IPS-20b (cell line): Measurements from ENCODE around the gene AMOTL1.
"Not testable (repeated sequence)": the region's sequence is repeated elsewhere in the genome, so short reads cannot be mapped to it uniquely, and the experiment has no call there.

ENCODE experiments used
- H3K27ac ChIP-seq: one replicate; pipeline ENCODE4 v1.5.1; 2013; ENCODE audit warnings: low read length
- H3K27me3 ChIP-seq: 2 replicates; pipeline ENCODE4 v1.6.1; 2013; ENCODE audit warnings: mild to moderate bottlenecking, low read length, inconsistent platforms; ENCODE audit not compliant: insufficient read depth
- H3K36me3 ChIP-seq: 2 replicates; pipeline ENCODE4 v1.6.1; 2013; ENCODE audit warnings: low read depth, mild to moderate bottlenecking, inconsistent platforms, low read length, moderate library complexity; ENCODE audit not compliant: insufficient read depth
- H3K4me1 ChIP-seq: 2 replicates; pipeline ENCODE4 v1.6.1; 2013; ENCODE audit warnings: mild to moderate bottlenecking, control low read depth, inconsistent platforms, low read length, moderate library complexity; ENCODE audit not compliant: insufficient read depth
- H3K4me3 ChIP-seq: 2 replicates; pipeline ENCODE4 v1.5.1; 2013; ENCODE audit warnings: mild to moderate bottlenecking, low read length, inconsistent platforms
- H3K9ac ChIP-seq: 2 replicates; pipeline ENCODE4 v1.6.1; 2013; ENCODE audit warnings: low read depth, mild to moderate bottlenecking, inconsistent platforms, low read length, moderate library complexity
- H3K9me3 ChIP-seq: 2 replicates; pipeline ENCODE4 v1.6.1; 2013; ENCODE audit warnings: mild to moderate bottlenecking, low read depth, low read length, inconsistent platforms; ENCODE audit not compliant: insufficient read depth

The AMOTL1 gene

GRCh38 chr11:94796863-94797262 is 28.7 kb downstream of the AMOTL1 start:
- Histone ChIP-seq H3K36me3 (peaks cover 28% of the 10 kb centered on the region), H3K9ac (no peak overlapping the region), H3K9me3 (no peaks in the 10 kb centered on the region), H3K27ac (no peak overlapping the region), H3K4me3 (no peak overlapping the region), H3K4me1 (peaks cover 4% of the 10 kb centered on the region; the same call in 1 of the 2 replicates), H3K27me3 (no peaks in the 10 kb centered on the region)

DNA sequence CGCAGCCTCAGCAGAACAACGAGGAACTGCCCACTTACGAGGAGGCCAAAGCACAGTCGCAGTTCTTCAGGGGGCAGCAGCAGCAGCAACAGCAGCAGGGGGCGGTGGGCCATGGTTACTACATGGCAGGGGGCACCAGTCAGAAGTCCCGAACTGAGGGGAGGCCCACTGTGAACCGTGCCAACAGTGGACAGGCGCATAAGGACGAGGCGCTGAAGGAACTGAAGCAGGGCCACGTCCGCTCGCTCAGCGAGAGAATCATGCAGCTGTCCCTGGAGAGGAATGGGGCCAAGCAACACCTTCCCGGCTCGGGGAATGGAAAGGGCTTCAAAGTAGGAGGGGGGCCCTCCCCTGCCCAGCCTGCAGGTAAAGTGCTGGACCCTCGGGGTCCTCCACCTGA is 31.6 kb downstream of the AMOTL1 start:
- Histone ChIP-seq H3K27ac (no peak overlapping the region), H3K27me3 (no peaks in the 10 kb centered on the region), H3K4me1 (no peaks in the 10 kb centered on the region), H3K9me3 (no peaks in the 10 kb centered on the region), H3K4me3 (no peak overlapping the region), H3K9ac (no peak overlapping the region), H3K36me3 (peaks cover 43% of the 10 kb centered on the region)

- peaks cover 49% of the 10 kb centered on the region for H3K36me3 ChIP-seq
These were observed 32.3 kb downstream of the AMOTL1 start for GRCh38 chr11:94800414-94800813.

DNA sequence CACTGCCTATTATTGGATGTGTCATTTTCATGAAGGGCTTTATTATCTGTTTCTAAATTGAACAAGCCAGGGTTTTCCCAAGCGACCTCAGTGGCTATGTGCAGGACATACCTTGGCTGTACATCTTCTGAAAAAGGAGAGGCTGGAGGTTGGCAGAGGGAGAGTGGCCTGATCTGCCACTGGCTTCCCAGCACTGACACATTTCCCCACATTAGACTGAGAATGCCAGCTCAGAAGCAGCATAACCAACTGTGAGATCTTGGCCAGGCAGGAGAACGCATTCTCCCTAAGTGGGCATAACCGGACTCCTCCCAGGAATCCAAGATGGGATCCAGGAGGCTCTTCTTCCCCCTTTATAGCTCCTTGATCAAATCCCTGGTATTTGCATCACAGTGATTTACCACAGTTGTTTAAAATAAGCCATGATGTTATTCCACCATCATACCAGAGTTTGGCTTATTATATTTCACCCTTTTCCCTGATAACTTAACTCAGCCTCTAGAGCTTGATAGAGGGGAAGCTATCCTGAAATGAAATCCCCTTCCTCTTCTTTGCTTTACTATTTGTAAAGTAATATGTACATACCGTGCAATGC is 33.8 kb downstream of the AMOTL1 start:
- Histone ChIP-seq H3K4me3 (no peak overlapping the region), H3K27me3 (no peaks in the 10 kb centered on the region), H3K9me3 (no peaks in the 10 kb centered on the region), H3K27ac (no peak overlapping the region), H3K4me1 (no peaks in the 10 kb centered on the region), H3K36me3 (peaks cover 62% of the 10 kb centered on the region), H3K9ac (no peak overlapping the region)

More at GRCh38 chr11:94800414-94800813, 32.3 kb downstream of the AMOTL1 start:
- H3K27ac ChIP-seq, result no peak overlapping the region
- no peak overlapping the region for H3K4me3 ChIP-seq
- no peaks in the 10 kb centered on the region for H3K27me3 ChIP-seq
- no peak overlapping the region for H3K9ac ChIP-seq
- H3K9me3 ChIP-seq, result no peaks in the 10 kb centered on the region
- H3K4me1 ChIP-seq, result no peaks in the 10 kb centered on the region

- no peaks in the 10 kb centered on the region for H3K9me3 ChIP-seq
- H3K4me1 ChIP-seq, result no peaks in the 10 kb centered on the region
- no peak overlapping the region for H3K4me3 ChIP-seq
- H3K36me3 ChIP-seq, result peaks cover 62% of the 10 kb centered on the region
- no peaks in the 10 kb centered on the region for H3K27me3 ChIP-seq
- no peak overlapping the region for H3K9ac ChIP-seq
- H3K27ac ChIP-seq, result no peak overlapping the region
These were observed 34.3 kb downstream of the AMOTL1 start for GRCh38 chr11:94802501-94802900.

DNA sequence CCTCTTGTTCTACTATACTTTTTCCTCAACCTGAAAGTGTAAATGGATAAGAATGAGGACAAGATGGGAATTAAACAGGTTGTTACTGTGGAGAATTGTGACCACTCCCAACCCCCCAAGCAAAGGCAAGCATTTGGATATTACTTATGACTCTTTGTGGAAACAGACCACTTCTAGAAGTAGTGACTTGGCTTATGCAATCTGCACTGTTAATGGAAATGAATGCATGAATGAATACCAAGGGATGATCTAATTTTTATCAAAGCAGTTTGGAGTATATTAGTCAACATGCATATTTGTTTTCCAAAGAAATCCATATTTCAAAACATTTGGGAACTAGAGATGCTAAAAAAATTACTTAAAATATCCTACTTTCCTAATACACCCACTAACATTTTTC is 35.3 kb downstream of the AMOTL1 start:
- Histone ChIP-seq H3K36me3 (peaks cover 62% of the 10 kb centered on the region), H3K4me3 (no peak overlapping the region), H3K4me1 (no peaks in the 10 kb centered on the region), H3K9ac (no peak overlapping the region), H3K9me3 (no peaks in the 10 kb centered on the region), H3K27me3 (no peaks in the 10 kb centered on the region), H3K27ac (no peak overlapping the region)

DNA sequence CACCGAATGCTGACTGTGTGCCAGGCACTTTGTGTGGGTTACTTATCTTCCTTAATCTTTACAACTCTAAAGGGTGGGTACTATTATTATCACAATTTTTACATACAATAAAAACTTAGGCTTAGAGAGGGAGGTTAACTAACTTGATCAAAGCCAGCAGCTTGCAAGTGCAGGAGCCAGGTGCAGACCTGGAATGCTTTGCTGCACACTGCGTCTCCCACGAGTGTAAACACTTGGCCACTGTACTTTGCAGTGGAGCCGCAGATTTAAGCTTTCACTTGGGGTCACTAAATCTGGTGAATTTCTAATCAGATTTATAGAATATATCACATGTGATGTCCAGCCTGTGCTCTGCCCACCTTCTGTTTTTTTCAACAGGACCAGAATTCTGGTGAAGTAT is 36.7 kb downstream of the AMOTL1 start:
- Histone ChIP-seq H3K27ac (no peak overlapping the region), H3K36me3 (peaks cover 48% of the 10 kb centered on the region), H3K27me3 (no peaks in the 10 kb centered on the region), H3K9ac (no peak overlapping the region), H3K4me3 (no peak overlapping the region), H3K9me3 (no peaks in the 10 kb centered on the region), H3K4me1 (0 out of 2 replicates have a peak, but pooled peaks cover under 1% of the 10 kb centered on the region)

- no peaks in the 10 kb centered on the region for H3K9me3 ChIP-seq
- no peak overlapping the region for H3K4me3 ChIP-seq
- no peaks in the 10 kb centered on the region for H3K27me3 ChIP-seq
- H3K4me1 ChIP-seq, result 0 out of 2 replicates have a peak, but pooled peaks cover 4% of the 10 kb centered on the region
- H3K9ac ChIP-seq, result no peak overlapping the region
- H3K27ac ChIP-seq, result no peak overlapping the region
- H3K36me3 ChIP-seq, result peaks cover 37% of the 10 kb centered on the region
These were observed 37.9 kb downstream of the AMOTL1 start for GRCh38 chr11:94806014-94806413.

DNA sequence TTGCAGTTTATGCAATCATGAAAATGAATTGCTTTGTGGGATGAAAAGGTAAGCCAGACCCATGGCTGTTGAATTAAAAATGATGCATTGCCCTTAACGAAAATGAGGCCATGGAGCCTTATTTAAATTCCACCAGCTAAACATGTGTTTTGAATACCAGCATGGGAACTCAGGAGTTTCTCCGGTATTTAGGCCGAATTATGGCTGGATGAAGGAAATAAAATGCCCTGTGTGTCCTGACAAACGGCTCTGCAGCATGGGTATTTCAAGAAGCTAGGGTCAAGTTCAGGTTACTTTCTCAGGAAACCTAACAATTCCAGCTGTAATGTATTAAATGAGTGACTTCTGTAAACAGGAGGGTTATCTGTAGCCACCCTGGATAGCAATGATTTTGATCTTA is 38.3 kb downstream of the AMOTL1 start:
- Histone ChIP-seq H3K4me1 (peaks cover 6% of the 10 kb centered on the region; the same call in 1 of the 2 replicates), H3K9ac (no peak overlapping the region), H3K27ac (no peak overlapping the region), H3K36me3 (peaks cover 34% of the 10 kb centered on the region; the same call in 1 of the 2 replicates), H3K27me3 (no peaks in the 10 kb centered on the region), H3K4me3 (no peak overlapping the region), H3K9me3 (no peaks in the 10 kb centered on the region)

DNA sequence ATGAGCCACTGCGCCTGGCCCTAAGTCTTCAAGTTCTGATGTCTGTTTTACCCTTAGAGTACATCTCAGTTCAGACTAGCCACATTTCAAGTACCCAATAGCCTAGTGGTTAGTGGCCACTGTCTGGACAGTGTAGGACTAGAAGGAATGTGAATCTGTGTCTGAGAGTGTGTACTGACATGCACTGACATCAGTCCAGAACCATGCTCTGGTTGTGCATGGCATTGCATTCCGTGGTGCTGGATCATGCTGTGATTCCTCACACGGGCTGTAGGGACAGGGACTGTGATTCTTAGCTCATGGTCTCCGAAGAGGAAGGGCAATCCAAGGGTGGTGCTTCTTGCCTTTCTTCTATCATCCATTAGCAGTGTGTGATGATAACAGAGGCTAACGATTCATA is 41.1 kb downstream of the AMOTL1 start:
- no peak overlapping the region for H3K4me3 ChIP-seq
- H3K4me1 ChIP-seq, result peaks cover 11% of the 10 kb centered on the region; the same call in 1 of the 2 replicates
- H3K9ac ChIP-seq, result no peak overlapping the region
- H3K36me3 ChIP-seq, result peaks cover 35% of the 10 kb centered on the region
- peaks cover 13% of the 10 kb centered on the region; the same call in 1 of the 2 replicates for H3K9me3 ChIP-seq
- no peaks in the 10 kb centered on the region for H3K27me3 ChIP-seq
- no peak overlapping the region for H3K27ac ChIP-seq

GRCh38 chr11:94812724-94813720 is 44.9 kb downstream of the AMOTL1 start:
- Histone ChIP-seq H3K36me3 (peaks cover 41% of the 10 kb centered on the region), H3K9me3 (peaks cover 46% of the 10 kb centered on the region), H3K4me1 (peaks cover 11% of the 10 kb centered on the region; the same call in 1 of the 2 replicates)
- H3K27ac ChIP-seq, H3K9ac ChIP-seq, H3K4me3 ChIP-seq, H3K27me3 ChIP-seq: not testable (repeated sequence)
